GM12878 (cell line): ENCODE results near the gene IRAG1. TPM values are rescaled to one million over a fixed set of nuclear protein-coding genes. Genes with fewer than 3 reads are reported as not detected.

Experiments used
- IKZF2 ChIP-seq, 2 experiments: fragments of 450-650 bp; IDR thresholded peaks; 2 replicates each; pipeline ENCODE4 v1.6.1; 2017; ENCODE audit warnings: mild to moderate bottlenecking in 2 of 2, moderate library complexity in 2 of 2
- polyA plus RNA-seq, 11 experiments: library from polyadenylated mRNA; depleted of rRNA in 4 of 11; unstranded in 6 of 11; stranded (reverse) in 5 of 11; fragments of >200 nt; fragmentation: Nextera tagmentation in 4 of 11; fragmentation: Illumina TruSeq in 1 of 11; extraction: Ambion mirVana in 4 of 11; extraction: Trizol in 1 of 11; gene quantifications; 1 replicate in 1 of 11; 2 replicates in 10 of 11; pipeline versions ENCODE4 v1.2.1 to v1.2.3, GENCODE V29; 2011 to 2016; ENCODE audit warnings: inconsistent platforms in 2 of 11, missing spikeins in 2 of 11, low read depth in 1 of 11
- total RNA-seq, 4 experiments: library from RNA; depleted of rRNA in 3 of 4; stranded (reverse); fragments of >200 nt in 3 of 4; fragmentation: Illumina TruSeq in 1 of 4; extraction: Trizol in 1 of 4; gene quantifications; 2 replicates each; pipeline versions ENCODE4 v1.2.1 to v1.2.3, GENCODE V29; 2013 to 2021
- TF ChIP-seq, protein P1 (sequence below): IDR thresholded peaks from 2 replicates; pipeline ENCODE4 v1.6.1; 2012; ENCODE audit warnings: improper control_type of control experiment, low read depth, low read length; ENCODE audit not compliant: insufficient replicate concordance
- TF ChIP-seq, protein P2 (sequence below): fragments of 450-650 bp; conservative IDR thresholded peaks from 2 replicates; pipeline ENCODE4 v1.6.1; 2017; ENCODE audit warnings: mild to moderate bottlenecking, moderate library complexity

IRAG1 gene
- total and polyA plus RNA-seq, 10 of the 15 experiments (the other 5 are each of a cell fraction or from before 2014, with no cell fraction given) = 0.02 to 0.18 (median 0.06) TPM; not detected in 4

DNA sequence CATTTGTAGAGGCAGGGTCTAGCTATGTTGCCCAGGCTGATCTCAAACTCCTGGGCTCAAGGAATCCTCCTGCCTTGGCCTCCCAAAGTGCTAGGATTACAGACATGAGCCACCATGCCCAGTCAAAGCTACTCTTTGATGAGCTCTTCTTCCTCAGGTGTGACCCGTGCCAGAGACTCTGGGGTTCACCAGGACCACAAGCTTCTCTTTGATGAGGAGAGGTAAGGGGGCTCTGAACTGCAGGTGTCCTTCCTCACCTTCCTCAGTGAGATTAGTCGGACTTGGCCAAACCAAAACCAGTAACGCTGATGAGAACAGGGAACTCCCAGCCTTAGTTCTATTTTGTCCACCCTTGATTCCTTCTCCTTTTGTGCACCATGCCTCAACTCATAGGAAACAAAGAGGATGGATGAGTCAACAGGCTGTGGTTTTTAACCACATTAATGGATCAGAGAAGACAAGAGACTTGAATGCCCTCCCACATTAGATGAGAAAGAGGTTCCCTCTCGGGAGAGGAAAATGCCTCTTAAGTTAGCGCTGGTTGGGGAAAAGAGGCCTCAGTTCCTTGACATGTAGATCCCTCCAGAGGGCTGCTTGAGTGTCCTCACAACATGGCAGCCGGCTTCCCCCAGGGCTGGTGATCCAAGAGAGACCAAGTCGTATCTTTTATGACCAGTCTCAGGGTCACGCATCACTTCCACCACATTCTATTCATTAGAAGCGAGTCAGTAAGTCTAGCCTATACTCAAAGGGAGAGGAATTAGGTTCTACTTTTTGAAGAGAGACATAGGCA, 31.8 kb upstream of the IRAG1 start (continued):
- TF ChIP-seq, protein P1, sequence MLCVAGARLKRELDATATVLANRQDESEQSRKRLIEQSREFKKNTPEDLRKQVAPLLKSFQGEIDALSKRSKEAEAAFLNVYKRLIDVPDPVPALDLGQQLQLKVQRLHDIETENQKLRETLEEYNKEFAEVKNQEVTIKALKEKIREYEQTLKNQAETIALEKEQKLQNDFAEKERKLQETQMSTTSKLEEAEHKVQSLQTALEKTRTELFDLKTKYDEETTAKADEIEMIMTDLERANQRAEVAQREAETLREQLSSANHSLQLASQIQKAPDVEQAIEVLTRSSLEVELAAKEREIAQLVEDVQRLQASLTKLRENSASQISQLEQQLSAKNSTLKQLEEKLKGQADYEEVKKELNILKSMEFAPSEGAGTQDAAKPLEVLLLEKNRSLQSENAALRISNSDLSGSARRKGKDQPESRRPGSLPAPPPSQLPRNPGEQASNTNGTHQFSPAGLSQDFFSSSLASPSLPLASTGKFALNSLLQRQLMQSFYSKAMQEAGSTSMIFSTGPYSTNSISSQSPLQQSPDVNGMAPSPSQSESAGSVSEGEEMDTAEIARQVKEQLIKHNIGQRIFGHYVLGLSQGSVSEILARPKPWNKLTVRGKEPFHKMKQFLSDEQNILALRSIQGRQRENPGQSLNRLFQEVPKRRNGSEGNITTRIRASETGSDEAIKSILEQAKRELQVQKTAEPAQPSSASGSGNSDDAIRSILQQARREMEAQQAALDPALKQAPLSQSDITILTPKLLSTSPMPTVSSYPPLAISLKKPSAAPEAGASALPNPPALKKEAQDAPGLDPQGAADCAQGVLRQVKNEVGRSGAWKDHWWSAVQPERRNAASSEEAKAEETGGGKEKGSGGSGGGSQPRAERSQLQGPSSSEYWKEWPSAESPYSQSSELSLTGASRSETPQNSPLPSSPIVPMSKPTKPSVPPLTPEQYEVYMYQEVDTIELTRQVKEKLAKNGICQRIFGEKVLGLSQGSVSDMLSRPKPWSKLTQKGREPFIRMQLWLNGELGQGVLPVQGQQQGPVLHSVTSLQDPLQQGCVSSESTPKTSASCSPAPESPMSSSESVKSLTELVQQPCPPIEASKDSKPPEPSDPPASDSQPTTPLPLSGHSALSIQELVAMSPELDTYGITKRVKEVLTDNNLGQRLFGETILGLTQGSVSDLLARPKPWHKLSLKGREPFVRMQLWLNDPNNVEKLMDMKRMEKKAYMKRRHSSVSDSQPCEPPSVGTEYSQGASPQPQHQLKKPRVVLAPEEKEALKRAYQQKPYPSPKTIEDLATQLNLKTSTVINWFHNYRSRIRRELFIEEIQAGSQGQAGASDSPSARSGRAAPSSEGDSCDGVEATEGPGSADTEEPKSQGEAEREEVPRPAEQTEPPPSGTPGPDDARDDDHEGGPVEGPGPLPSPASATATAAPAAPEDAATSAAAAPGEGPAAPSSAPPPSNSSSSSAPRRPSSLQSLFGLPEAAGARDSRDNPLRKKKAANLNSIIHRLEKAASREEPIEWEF = no peak
- TF ChIP-seq, protein P2, sequence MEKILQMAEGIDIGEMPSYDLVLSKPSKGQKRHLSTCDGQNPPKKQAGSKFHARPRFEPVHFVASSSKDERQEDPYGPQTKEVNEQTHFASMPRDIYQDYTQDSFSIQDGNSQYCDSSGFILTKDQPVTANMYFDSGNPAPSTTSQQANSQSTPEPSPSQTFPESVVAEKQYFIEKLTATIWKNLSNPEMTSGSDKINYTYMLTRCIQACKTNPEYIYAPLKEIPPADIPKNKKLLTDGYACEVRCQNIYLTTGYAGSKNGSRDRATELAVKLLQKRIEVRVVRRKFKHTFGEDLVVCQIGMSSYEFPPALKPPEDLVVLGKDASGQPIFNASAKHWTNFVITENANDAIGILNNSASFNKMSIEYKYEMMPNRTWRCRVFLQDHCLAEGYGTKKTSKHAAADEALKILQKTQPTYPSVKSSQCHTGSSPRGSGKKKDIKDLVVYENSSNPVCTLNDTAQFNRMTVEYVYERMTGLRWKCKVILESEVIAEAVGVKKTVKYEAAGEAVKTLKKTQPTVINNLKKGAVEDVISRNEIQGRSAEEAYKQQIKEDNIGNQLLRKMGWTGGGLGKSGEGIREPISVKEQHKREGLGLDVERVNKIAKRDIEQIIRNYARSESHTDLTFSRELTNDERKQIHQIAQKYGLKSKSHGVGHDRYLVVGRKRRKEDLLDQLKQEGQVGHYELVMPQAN = no peak
- no peak for TF ChIP-seq IKZF2 (IDR thresholded peaks at IDR 0.05)
